ENCODE results near the gene RIMBP2. TPM values are rescaled to one million over a fixed set of nuclear protein-coding genes. Genes with fewer than 3 reads are reported as not detected.

The RIMBP2 gene
- polyA plus RNA-seq, 1 donor (not counting 4 experiments of a cell fraction or from before 2014, with no cell fraction given) = 0.16 TPM

GRCh38 chr12:130439250-130439649 lies 276.8 kb downstream of the RIMBP2 start:
- H3K9ac ChIP-seq (ENCODE audit: control insufficient read depth, extremely low read depth, insufficient read depth, low read length) = no peak overlapping the region
- H3K36me3 ChIP-seq (ENCODE audit: control insufficient read depth in 2 of 2, extremely low read depth in 1 of 2, insufficient read depth in 2 of 2, low read length in 2 of 2) = no peaks in the 10 kb centered on the region
- H3K9me1 ChIP-seq (ENCODE audit: control insufficient read depth, extremely low read depth, insufficient read depth, low read length) = no peaks in the 10 kb centered on the region
- H3K9me3 ChIP-seq (ENCODE audit: control insufficient read depth, low read depth, low read length) = peaks cover 11% of the 10 kb centered on the region
- no peak overlapping the region for H2AFZ ChIP-seq (ENCODE audit: control insufficient read depth, low read length)
- FAIRE-seq = no peak
- H3K79me2 ChIP-seq (ENCODE audit: control insufficient read depth, insufficient read depth, low read length) = no peaks in the 10 kb centered on the region
- H3K4me2 ChIP-seq (ENCODE audit: control insufficient read depth, extremely low read depth, insufficient read depth, low read depth, low read length) = no peak overlapping the region
- no peak for DNase-seq (ENCODE audit: low read depth, low spot score)
- H3K27ac ChIP-seq (ENCODE audit: control insufficient read depth, insufficient read depth, low read length) = no peak overlapping the region
- dilution Hi-C loops (cut with MboI; ENCODE audit: extremely low pct_ligation_motif_present, low sequenced_read_pairs) = no loop called here
- H3K4me1 ChIP-seq (ENCODE audit: control insufficient read depth, extremely low read depth, insufficient read depth, low read length) = no peaks in the 10 kb centered on the region
- no peaks in the 10 kb centered on the region for H3K27me3 ChIP-seq (ENCODE audit: control insufficient read depth, extremely low read depth, insufficient read depth, low read length)
- no peak overlapping the region for H3K4me3 ChIP-seq (ENCODE audit: control insufficient read depth in 2 of 3, extremely low read depth in 1 of 3, insufficient read depth in 2 of 3, low read depth in 1 of 3, low read length in 3 of 3)
- no peaks in the 10 kb centered on the region for H4K20me1 ChIP-seq (ENCODE audit: control insufficient read depth, extremely low read depth, insufficient read depth, low read length)
- TF ChIP-seq CTCF (optimal IDR thresholded peaks at IDR 0.05 in 1 of 3, IDR thresholded peaks at IDR 0.05 in 1 of 3, conservative IDR thresholded peaks at IDR 0.05 in 1 of 3; ENCODE audit: extremely low read depth in 1 of 3, insufficient read depth in 2 of 3, low read length in 3 of 3) = no peak
- no peak for TF ChIP-seq EZH2 (IDR thresholded peaks at IDR 0.05; ENCODE audit: low read length)

- no peak for DNase-seq (ENCODE audit: low read depth, low spot score)
- Histone ChIP-seq H3K27ac (ENCODE audit: control insufficient read depth, insufficient read depth, low read length) (no peak overlapping the region), H2AFZ (ENCODE audit: control insufficient read depth, low read length) (no peak overlapping the region), H3K9ac (ENCODE audit: control insufficient read depth, extremely low read depth, insufficient read depth, low read length) (no peak overlapping the region), H3K79me2 (ENCODE audit: control insufficient read depth, insufficient read depth, low read length) (no peaks in the 10 kb centered on the region), H3K4me1 (ENCODE audit: control insufficient read depth, extremely low read depth, insufficient read depth, low read length) (no peaks in the 10 kb centered on the region), H3K4me2 (ENCODE audit: control insufficient read depth, extremely low read depth, insufficient read depth, low read depth, low read length) (no peak overlapping the region), H3K4me3 (ENCODE audit: control insufficient read depth in 2 of 3, extremely low read depth in 1 of 3, insufficient read depth in 2 of 3, low read depth in 1 of 3, low read length in 3 of 3) (no peak overlapping the region), H3K9me1 (ENCODE audit: control insufficient read depth, extremely low read depth, insufficient read depth, low read length) (no peaks in the 10 kb centered on the region), H3K27me3 (ENCODE audit: control insufficient read depth, extremely low read depth, insufficient read depth, low read length) (no peaks in the 10 kb centered on the region), H3K36me3 (ENCODE audit: control insufficient read depth in 2 of 2, extremely low read depth in 1 of 2, insufficient read depth in 2 of 2, low read length in 2 of 2) (no peaks in the 10 kb centered on the region), H4K20me1 (ENCODE audit: control insufficient read depth, extremely low read depth, insufficient read depth, low read length) (no peaks in the 10 kb centered on the region), H3K9me3 (ENCODE audit: control insufficient read depth, low read depth, low read length) (peaks cover 11% of the 10 kb centered on the region)
- dilution Hi-C loops (cut with MboI; ENCODE audit: extremely low pct_ligation_motif_present, low sequenced_read_pairs) = no loop called here
- no peak for FAIRE-seq
- TF ChIP-seq CTCF (optimal IDR thresholded peaks at IDR 0.05 in 1 of 3, IDR thresholded peaks at IDR 0.05 in 1 of 3, conservative IDR thresholded peaks at IDR 0.05 in 1 of 3; ENCODE audit: extremely low read depth in 1 of 3, insufficient read depth in 2 of 3, low read length in 3 of 3) (no peak), EZH2 (IDR thresholded peaks at IDR 0.05; ENCODE audit: low read length) (no peak)
Observed at GRCh38 chr12:130438711-130439110, 277.4 kb downstream of the RIMBP2 start.
